NCI-H1092 (cell line): Measurements from ENCODE around the gene DYNLT2.
A peak's percentile ranks its signal among the peaks of the same experiment; 100 is the strongest.
"Not testable (repeated sequence)": the region's sequence is repeated elsewhere in the genome, so short reads cannot be mapped to it uniquely, and the experiment has no call there.

Experiments
- DNase-seq: peaks from one replicate; lab custom pipeline; 2025; lab: John Stamatoyannopoulos, UW

The DYNLT2 gene

DNA sequence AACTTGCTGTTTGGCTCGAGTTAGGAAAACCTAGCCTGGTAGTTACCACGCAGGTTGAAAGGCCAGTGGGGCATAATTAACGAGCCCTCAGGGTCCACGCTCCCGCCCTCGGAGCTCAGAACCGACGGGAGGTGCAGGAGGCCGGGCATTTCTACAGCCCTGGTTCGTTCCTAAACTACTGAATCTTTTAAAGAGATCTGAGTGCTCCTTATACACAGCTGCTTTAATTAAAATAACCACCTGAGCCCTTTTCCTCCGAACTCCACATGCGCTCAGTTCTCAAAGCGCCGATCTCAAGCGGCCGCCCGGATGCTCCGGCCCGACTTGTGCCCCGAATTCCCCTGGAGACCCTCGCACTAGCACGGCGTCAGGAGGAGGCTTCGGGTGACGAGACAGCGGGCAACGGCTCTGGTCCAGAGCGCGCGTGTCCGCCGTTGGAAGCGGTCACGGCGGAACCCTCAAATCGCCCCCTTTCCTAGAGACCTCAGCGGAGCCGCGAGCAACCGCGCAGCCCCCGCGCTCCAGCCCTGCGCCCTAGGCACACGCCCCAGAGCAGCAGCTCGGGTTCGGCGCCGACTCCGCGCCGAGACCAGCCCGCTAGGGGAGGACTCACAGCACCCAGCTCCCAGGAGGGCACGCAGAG lies 49.9 kb downstream of the DYNLT2 start:
- peak; percentile 43 for DNase-seq

- no peak for DNase-seq
Observed at GRCh38 chr6:169700296-169700695, 51.1 kb downstream of the DYNLT2 start.

DNA sequence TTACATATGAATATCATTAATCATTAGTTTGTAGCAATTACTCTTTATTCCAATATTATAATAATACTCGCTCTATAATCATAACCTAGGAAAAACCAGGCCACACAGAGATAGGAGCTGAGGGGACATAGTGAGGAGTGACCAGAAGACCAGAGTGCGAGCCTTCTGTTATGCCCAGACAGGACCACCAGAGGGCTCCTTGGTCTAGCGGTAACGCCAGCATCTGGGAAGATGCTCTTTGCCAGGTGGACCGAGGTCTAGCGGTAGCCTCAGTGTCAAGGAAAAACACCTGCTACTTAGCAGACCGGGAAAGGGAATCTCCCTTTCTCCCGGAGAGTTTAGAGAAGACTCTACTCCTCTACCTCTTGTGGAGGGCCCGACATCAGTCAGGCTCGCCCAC lies 54.3 kb downstream of the DYNLT2 start:
- DNase-seq: not testable (repeated sequence)

DNA sequence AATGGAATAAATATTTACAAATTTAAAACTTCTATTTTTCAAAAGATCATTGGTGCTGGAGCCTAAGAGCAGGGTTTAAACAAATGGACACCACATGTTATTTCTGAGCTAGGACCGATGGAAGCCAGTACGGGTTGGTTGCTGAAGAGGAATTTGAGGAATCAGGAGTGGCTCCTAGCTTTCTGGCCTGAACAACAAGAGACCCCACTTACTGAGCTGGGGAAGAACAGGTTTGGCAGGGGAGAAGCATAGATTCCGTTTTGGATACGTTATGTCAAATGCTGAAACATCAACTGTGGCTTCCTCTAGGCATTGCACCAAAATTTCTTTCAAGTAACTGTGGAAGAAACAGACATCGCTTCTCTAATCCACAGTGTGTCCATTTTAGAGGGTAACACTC lies 56.2 kb downstream of the DYNLT2 start:
- DNase-seq: no peak

DNA sequence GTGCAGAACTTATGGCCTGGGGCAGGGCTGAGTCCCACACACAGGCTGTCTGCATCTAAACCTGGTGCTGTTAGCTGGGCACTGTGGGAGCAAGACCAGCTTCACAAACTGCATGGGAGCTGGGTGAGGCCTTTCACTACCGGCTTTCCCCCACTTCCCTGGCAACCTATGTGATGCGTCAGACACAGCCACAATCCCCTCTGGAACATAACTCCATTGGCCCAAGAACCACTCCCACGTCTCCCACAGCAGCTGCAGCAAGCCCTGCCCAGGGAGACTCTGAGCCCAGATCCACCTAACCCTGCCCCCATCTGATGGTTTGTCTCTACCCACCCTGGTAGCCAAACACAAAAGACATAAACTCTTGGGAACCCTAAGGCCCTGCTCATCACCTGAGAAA lies 58.9 kb downstream of the DYNLT2 start:
- DNase-seq: no peak

- DNase-seq: no peak
Observed at GRCh38 chr6:169691260-169691659, 60.1 kb downstream of the DYNLT2 start.
